HepG2 (cell line): ENCODE results near the gene TMEM145. TPM values are rescaled to one million over a fixed set of nuclear protein-coding genes. Genes with fewer than 3 reads are reported as not detected.

Experiments used
- ATAC-seq: fragments of 200-7000 bp; cut with Tn5 transposase; 3 replicates; pipeline ENCODE4 v1.9.1; 2020; ENCODE audit warnings: mild to moderate bottlenecking, moderate library complexity
- BruUV-seq: library from RNA; stranded (reverse); fragments of 400-500 nt; replicated peaks from 2 replicates; lab custom pipeline; 2021; lab: Mats Ljungman, UMichigan
- CTCF ChIA-PET: fragments of 300-600 bp; formaldehyde crosslinking; extraction: SDS; loops from one replicate; lab custom pipeline; 2021; ENCODE audit warnings: low total read pairs, inconsistent platforms, low intra/inter-chr PET ratio; lab: Yijun Ruan, JAX
- POLR2A ChIA-PET: fragments of 350-600 bp; sonication (Branson Sonifier 250); formaldehyde crosslinking; loops from one replicate; lab custom pipeline; 2020; ENCODE audit warnings: antibody characterized with exemption, inconsistent platforms; lab: Yijun Ruan, JAX
- DNase-seq: peaks from one replicate; pipeline ENCODE4 v3.0.0-alpha.2; 2015; ENCODE audit warnings: low spot score
- FAIRE-seq: peaks from 3 replicates; lab custom pipeline; 2011; peaks lifted over from hg19 to GRCh38; lab: Jason Lieb, UNC
- H2AFZ ChIP-seq: one replicate; pipeline ENCODE4 v1.6.1; 2011; ENCODE audit warnings: low read length, inconsistent platforms
- H3K27ac ChIP-seq: fragments of 300-600 bp; 3 replicates; pipeline ENCODE4 v1.8.0; 2011; ENCODE audit warnings: mixed run types, mild to moderate bottlenecking, mixed read lengths, low read length, inconsistent platforms; ENCODE audit not compliant: insufficient read depth; ENCODE audit errors: extremely low read length
- H3K27me3 ChIP-seq, 2 experiments: fragments of 200-600 bp in 1 of 2; 2 replicates in 1 of 2; 3 replicates in 1 of 2; pipeline versions ENCODE4 v1.6.0 to v1.8.0; 2011; ENCODE audit warnings: low read length in 2 of 2, mild to moderate bottlenecking in 2 of 2, moderate library complexity in 2 of 2, inconsistent platforms in 1 of 2; ENCODE audit not compliant: insufficient read depth in 2 of 2, control insufficient read depth in 1 of 2
- H3K36me3 ChIP-seq, 2 experiments: fragments of 200-600 bp in 1 of 2; replicated peaks in 1 of 2; 2 replicates in 1 of 2; 3 replicates in 1 of 2; pipeline versions ENCODE4 v1.5.1 to v1.8.0; 2011; ENCODE audit warnings: low read length in 2 of 2, inconsistent platforms in 1 of 2; ENCODE audit not compliant: insufficient read depth in 2 of 2, control insufficient read depth in 1 of 2
- H3K4me1 ChIP-seq: 2 replicates; pipeline ENCODE4 v1.5.1; 2012; ENCODE audit warnings: low read length, inconsistent platforms; ENCODE audit not compliant: insufficient read depth
- H3K4me2 ChIP-seq: 2 replicates; pipeline ENCODE4 v1.6.0; 2011; ENCODE audit warnings: low read depth, low read length, inconsistent platforms
- H3K4me3 ChIP-seq, 3 experiments: fragments of 200-600 bp in 1 of 3; sonication (generic), shearing (Covaris generic) in 1 of 3; replicated peaks in 1 of 3; 2 replicates each; pipeline ENCODE4 v1.5.1; 2011 to 2016; ENCODE audit warnings: low read length in 3 of 3, inconsistent platforms in 2 of 3, low read depth in 2 of 3, mild to moderate bottlenecking in 2 of 3, control low read depth in 1 of 3, mixed read lengths in 1 of 3; ENCODE audit not compliant: insufficient read depth in 1 of 3
- H3K79me2 ChIP-seq: one replicate; pipeline ENCODE4 v1.6.1; 2011; ENCODE audit warnings: low read length, inconsistent platforms; ENCODE audit not compliant: insufficient read depth
- H3K9ac ChIP-seq: 2 replicates; pipeline ENCODE4 v1.6.0; 2011; ENCODE audit warnings: mild to moderate bottlenecking, low read depth, low read length, inconsistent platforms; ENCODE audit not compliant: insufficient read depth
- H3K9me3 ChIP-seq: 2 replicates; pipeline ENCODE4 v1.5.1; 2012; ENCODE audit warnings: mild to moderate bottlenecking, low read length
- H4K20me1 ChIP-seq: 2 replicates; pipeline ENCODE4 v1.6.0; 2011; ENCODE audit warnings: inconsistent platforms, mild to moderate bottlenecking, low read length, moderate library complexity; ENCODE audit not compliant: insufficient read depth
- FOXJ3 ChIP-seq: sonication (generic); formaldehyde crosslinking; IDR thresholded peaks from 2 replicates; pipeline ENCODE4 v1.4.0; 2020; ENCODE audit warnings: missing genetic modification reagents, mild to moderate bottlenecking, borderline replicate concordance
- GFI1 ChIP-seq: sonication (generic); formaldehyde crosslinking; IDR thresholded peaks from 2 replicates; pipeline ENCODE4 v1.5.0; 2020; ENCODE audit warnings: missing genetic modification reagents, mild to moderate bottlenecking, borderline replicate concordance
- HNRNPUL1 ChIP-seq: fragments of 200-400 bp; formaldehyde crosslinking; IDR thresholded peaks from 2 replicates; pipeline ENCODE4 v1.6.1; 2017; ENCODE audit warnings: low read depth, mild to moderate bottlenecking, low read length, moderate library complexity
- IRF9 ChIP-seq: sonication (generic); formaldehyde crosslinking; IDR thresholded peaks from 2 replicates; pipeline ENCODE4 v1.8.0; 2022; ENCODE audit warnings: missing genetic modification reagents, mild to moderate bottlenecking, borderline replicate concordance
- LCORL ChIP-seq, 2 experiments: fragments of 450-650 bp in 1 of 2; sonication (generic) in 1 of 2; formaldehyde crosslinking in 1 of 2; IDR thresholded peaks; 2 replicates each; pipeline versions ENCODE4 v1.5.0 to v1.6.1; 2017 to 2020; ENCODE audit warnings: antibody characterized with exemption in 1 of 2, missing genetic modification reagents in 1 of 2
- MAZ ChIP-seq, 2 experiments: sonication (generic) in 1 of 2; formaldehyde crosslinking in 1 of 2; IDR thresholded peaks; 2 replicates each; pipeline versions ENCODE4 v1.5.0 to v1.6.1; 2012 to 2020; ENCODE audit warnings: low read depth in 2 of 2, mild to moderate bottlenecking in 2 of 2, borderline replicate concordance in 1 of 2, improper control_type of control experiment in 1 of 2, low read length in 1 of 2, missing genetic modification reagents in 1 of 2, moderate library complexity in 1 of 2
- PATZ1 ChIP-seq: sonication (generic); formaldehyde crosslinking; IDR thresholded peaks from 2 replicates; pipeline ENCODE4 v1.4.0; 2020; ENCODE audit warnings: missing genetic modification reagents
- RAD51 ChIP-seq: fragments of 450-650 bp; IDR thresholded peaks from 2 replicates; pipeline ENCODE4 v1.6.1; 2016; ENCODE audit warnings: borderline replicate concordance
- SUZ12 ChIP-seq: fragments of 150-350 bp; IDR thresholded peaks from 2 replicates; pipeline ENCODE4 v1.6.1; 2014; ENCODE audit warnings: low read depth, low read length
- TSC22D2 ChIP-seq: sonication (generic); formaldehyde crosslinking; IDR thresholded peaks from 2 replicates; pipeline ENCODE4 v1.5.1; 2020; ENCODE audit warnings: missing genetic modification reagents, mild to moderate bottlenecking, borderline replicate concordance
- ZBTB7B ChIP-seq: sonication (generic); formaldehyde crosslinking; IDR thresholded peaks from 2 replicates; pipeline ENCODE4 v1.4.0; 2020; ENCODE audit warnings: missing genetic modification reagents
- ZNF205 ChIP-seq: IDR thresholded peaks from 2 replicates; pipeline ENCODE4 v1.6.1; 2018; ENCODE audit warnings: missing biosample characterization, missing genetic modification reagents
- ZNF24 ChIP-seq: fragments of 450-650 bp; IDR thresholded peaks from 2 replicates; pipeline ENCODE4 v1.6.1; 2017; ENCODE audit warnings: antibody characterized with exemption, mild to moderate bottlenecking
- ZNF264 ChIP-seq: sonication (generic); formaldehyde crosslinking; IDR thresholded peaks from 2 replicates; pipeline ENCODE4 v1.4.0; 2020; ENCODE audit warnings: missing genetic modification reagents
- ZNF331 ChIP-seq: sonication (generic); formaldehyde crosslinking; IDR thresholded peaks from 2 replicates; pipeline ENCODE4 v1.4.0; 2020; ENCODE audit warnings: missing genetic modification reagents
- ZNF383 ChIP-seq: sonication (generic); formaldehyde crosslinking; IDR thresholded peaks from 2 replicates; pipeline ENCODE4 v1.4.0; 2020; ENCODE audit warnings: missing genetic modification reagents, mild to moderate bottlenecking, borderline replicate concordance
- ZNF543 ChIP-seq: sonication (generic); formaldehyde crosslinking; IDR thresholded peaks from 2 replicates; pipeline ENCODE4 v1.4.0; 2020; ENCODE audit warnings: mild to moderate bottlenecking, missing genetic modification reagents
- ZNF607 ChIP-seq: sonication (generic); formaldehyde crosslinking; IDR thresholded peaks from 2 replicates; pipeline ENCODE4 v1.5.1; 2020; ENCODE audit warnings: missing genetic modification reagents, mild to moderate bottlenecking, borderline replicate concordance
- ZNF720 ChIP-seq: sonication (generic); formaldehyde crosslinking; IDR thresholded peaks from 2 replicates; pipeline ENCODE4 v1.4.0; 2020; ENCODE audit warnings: missing genetic modification reagents
- WGBS: methylation state at CpG from one replicate; pipeline ENCODE4 v1.1.6; 2017; ENCODE audit warnings: low lambda C conversion rate; 5-methylcytosine and 5-hydroxymethylcytosine counted together
- in situ Hi-C: cut with HindIII; loops from 2 replicates; pipeline ENCODE4 v1.10.0; 2017; ENCODE audit warnings: low pct_unique_long_range_greater_than_20kb; ENCODE audit not compliant: extremely low pct_ligation_motif_present
- intact Hi-C: fragments of 100-400 bp; cut with micrococcal nuclease; formaldehyde crosslinking; loops from one replicate; pipeline ENCODE4 v1.10.0; 2022; ENCODE audit not compliant: unreplicated experiment
- polyA plus RNA-seq, 8 experiments: library from polyadenylated mRNA; depleted of rRNA in 3 of 8; stranded (reverse) in 7 of 8; unstranded in 1 of 8; fragments of >200 nt; fragmentation: Illumina TruSeq in 4 of 8; extraction: Trizol in 4 of 8; gene quantifications; 2 replicates each; pipeline versions ENCODE4 v1.2.1 to v1.2.3, GENCODE V29; 2011 to 2016; ENCODE audit warnings: low read depth in 4 of 8, missing spikeins in 1 of 8, mixed read lengths in 1 of 8; ENCODE audit not compliant: insufficient read depth in 1 of 8
- total RNA-seq, 5 experiments: library from RNA; depleted of rRNA; stranded (reverse); fragments of >200 nt; fragmentation: Illumina TruSeq; extraction: Trizol; gene quantifications; 2 replicates each; pipeline ENCODE4 v1.2.3, GENCODE V29; 2016; ENCODE audit warnings: low read depth in 1 of 5

The TMEM145 gene
- total and polyA plus RNA-seq, 2 of the 13 experiments (the other 11 are each of a cell fraction or from before 2014, with no cell fraction given) = 0.07 to 5.1 TPM

- Histone ChIP-seq H2AFZ (no peak overlapping the region), H3K9me3 (no peaks in the 10 kb centered on the region), H3K4me2 (peak overlapping the region; percentile 86), H3K79me2 (peaks cover 18% of the 10 kb centered on the region), H3K4me3 (peak overlapping the region; percentile 70 to 83 (median 73)), H4K20me1 (peaks cover 7% of the 10 kb centered on the region; the same call in 1 of the 2 replicates), H3K9ac (peak overlapping the region; percentile 73), H3K27ac (peak overlapping the region; percentile 72), H3K36me3 (no peaks in the 10 kb centered on the region; a peak in 1 of 5 replicates), H3K4me1 (peaks cover 57% of the 10 kb centered on the region), H3K27me3 (no peaks in the 10 kb centered on the region; a peak in 1 of 5 replicates)
- intact Hi-C loops (loop anchor here (2.0 kb wide), 1 partner anchor 59 kb away; the partner anchor contains the start of gene ZNF526), in situ Hi-C loops (no loop called here)
- DNase-seq = peak; percentile 79
- peak; percentile 49 for FAIRE-seq
- BruUV-seq = TSS peak; percentile 67
- peak; percentile 72 for ATAC-seq
- POLR2A ChIA-PET = interaction anchor here (1.4 to 7.4 kb wide), 5 partner anchors 10 to 35 kb away, joined by 3 to 117 read pairs (median 25); partner anchors contain the start of genes CIC and GSK3A
- WGBS = 0% methylated on average over 3 of the region's 89 CpGs
- CTCF ChIA-PET = interaction anchor here (1.0 to 1.9 kb wide), 4 partner anchors 9 to 35 kb away, joined by 3 to 7 read pairs (median 6); no protein-coding TSS in a partner anchor
- TF ChIP-seq ZNF543 (CRISPR knock-in tag) (peak; percentile 59; the same call in 1 of the 2 replicates), HNRNPUL1 (peak; percentile 58), MAZ (IDR thresholded peaks at IDR 0.05; ENCODE audit: borderline replicate concordance, low read depth, low read length) (peak; percentile 84), MAZ (CRISPR knock-in tag; IDR thresholded peaks at IDR 0.05; ENCODE audit: low read depth) (peak; percentile 51), ZNF331 (peak; percentile 50; the same call in 1 of the 2 replicates), ZBTB7B (CRISPR knock-in tag) (peak; percentile 87), LCORL (IDR thresholded peaks at IDR 0.05) (no peak), LCORL (CRISPR knock-in tag; IDR thresholded peaks at IDR 0.05) (peak; percentile 14; the same call in 1 of the 2 replicates), ZNF264 (0 out of 2 replicates have a peak, but pooled peaks have one; percentile 29), RAD51 (no peak), ZNF383 (CRISPR knock-in tag) (no peak), ZNF720 (CRISPR knock-in tag) (no peak), GFI1 (CRISPR knock-in tag) (peak; percentile 56; the same call in 1 of the 2 replicates), TSC22D2 (no peak), ZNF607 (CRISPR knock-in tag) (no peak), FOXJ3 (CRISPR knock-in tag) (no peak), ZNF24 (no peak), PATZ1 (CRISPR knock-in tag) (peak; percentile 97), SUZ12 (no peak), IRF9 (CRISPR knock-in tag) (peak; percentile 26; the same call in 1 of the 2 replicates), ZNF205 (CRISPR knock-in tag) (no peak)
Measured at GRCh38 chr19:42279902-42280814, 33.0 kb upstream of the TMEM145 start.
